Loucy (cell line): ENCODE data around the gene LASP1.

Experiments used
- H2AFZ ChIP-seq: fragments of 200-600 bp; sonication (generic); 2 replicates; pipeline ENCODE4 v1.6.0; 2016; ENCODE audit warnings: antibody characterized with exemption, mild to moderate bottlenecking, low read length, moderate library complexity
- H3F3A ChIP-seq: fragments of 200-600 bp; 2 replicates; pipeline ENCODE4 v1.6.0; 2016; ENCODE audit warnings: antibody characterized with exemption, low read depth, mild to moderate bottlenecking
- H3K27me3 ChIP-seq: fragments of 200-600 bp; sonication (generic); 2 replicates; pipeline ENCODE4 v1.6.1; 2014; ENCODE audit warnings: low read length, mild to moderate bottlenecking; ENCODE audit not compliant: insufficient read depth, poor library complexity, severe bottlenecking
- H3K36me3 ChIP-seq: fragments of 200-600 bp; sonication (generic); 2 replicates; pipeline ENCODE4 v1.6.1; 2016; ENCODE audit warnings: low read length; ENCODE audit not compliant: insufficient read depth
- H3K4me1 ChIP-seq: fragments of 200-600 bp; sonication (generic); 2 replicates; pipeline ENCODE4 v1.5.1; 2014; ENCODE audit warnings: low read length, mild to moderate bottlenecking; ENCODE audit not compliant: insufficient read depth, poor library complexity, severe bottlenecking
- H3K4me2 ChIP-seq: fragments of 200-600 bp; sonication (generic); 2 replicates; pipeline ENCODE4 v1.6.0; 2014; ENCODE audit warnings: antibody characterized with exemption, low read length, low read depth, mild to moderate bottlenecking; ENCODE audit not compliant: poor library complexity, severe bottlenecking
- H3K4me3 ChIP-seq: fragments of 200-600 bp; sonication (generic); 2 replicates; pipeline ENCODE4 v1.5.1; 2014; ENCODE audit warnings: low read length, mild to moderate bottlenecking, mixed read lengths; ENCODE audit not compliant: poor library complexity, severe bottlenecking
- H3K79me2 ChIP-seq: fragments of 200-600 bp; sonication (generic); 2 replicates; pipeline ENCODE4 v1.6.1; 2014; ENCODE audit warnings: low read length; ENCODE audit not compliant: insufficient read depth
- H3K9ac ChIP-seq: fragments of 200-600 bp; sonication (generic); 2 replicates; pipeline ENCODE4 v1.6.0; 2014; ENCODE audit warnings: mild to moderate bottlenecking, low read depth, low read length, moderate library complexity; ENCODE audit not compliant: poor library complexity, severe bottlenecking
- H3K9me2 ChIP-seq: fragments of 200-600 bp; sonication (generic); replicated peaks from 2 replicates; pipeline ENCODE4 v1.6.1; 2016; ENCODE audit warnings: low read depth, low read length, mixed read lengths
- H3K9me3 ChIP-seq: fragments of 200-600 bp; sonication (generic); 2 replicates; pipeline ENCODE4 v1.6.1; 2014; ENCODE audit warnings: mild to moderate bottlenecking, antibody characterized with exemption, low read length, low read depth; ENCODE audit not compliant: insufficient read depth
- H4K20me1 ChIP-seq: fragments of 200-600 bp; sonication (generic); 2 replicates; pipeline ENCODE4 v1.6.0; 2014; ENCODE audit warnings: antibody characterized with exemption, low read length, mild to moderate bottlenecking; ENCODE audit not compliant: insufficient read depth, poor library complexity, severe bottlenecking
- CTCF ChIP-seq: fragments of 200-600 bp; sonication (generic); conservative IDR thresholded peaks from 2 replicates; pipeline ENCODE4 v1.5.1; 2014; ENCODE audit warnings: mild to moderate bottlenecking, antibody characterized with exemption, low read length
- EZH2phosphoT487 ChIP-seq: fragments of 200-600 bp; IDR thresholded peaks from 2 replicates; pipeline ENCODE4 v1.6.1; 2018; ENCODE audit warnings: antibody characterized with exemption, mild to moderate bottlenecking, moderate library complexity, borderline replicate concordance

The LASP1 gene

DNA sequence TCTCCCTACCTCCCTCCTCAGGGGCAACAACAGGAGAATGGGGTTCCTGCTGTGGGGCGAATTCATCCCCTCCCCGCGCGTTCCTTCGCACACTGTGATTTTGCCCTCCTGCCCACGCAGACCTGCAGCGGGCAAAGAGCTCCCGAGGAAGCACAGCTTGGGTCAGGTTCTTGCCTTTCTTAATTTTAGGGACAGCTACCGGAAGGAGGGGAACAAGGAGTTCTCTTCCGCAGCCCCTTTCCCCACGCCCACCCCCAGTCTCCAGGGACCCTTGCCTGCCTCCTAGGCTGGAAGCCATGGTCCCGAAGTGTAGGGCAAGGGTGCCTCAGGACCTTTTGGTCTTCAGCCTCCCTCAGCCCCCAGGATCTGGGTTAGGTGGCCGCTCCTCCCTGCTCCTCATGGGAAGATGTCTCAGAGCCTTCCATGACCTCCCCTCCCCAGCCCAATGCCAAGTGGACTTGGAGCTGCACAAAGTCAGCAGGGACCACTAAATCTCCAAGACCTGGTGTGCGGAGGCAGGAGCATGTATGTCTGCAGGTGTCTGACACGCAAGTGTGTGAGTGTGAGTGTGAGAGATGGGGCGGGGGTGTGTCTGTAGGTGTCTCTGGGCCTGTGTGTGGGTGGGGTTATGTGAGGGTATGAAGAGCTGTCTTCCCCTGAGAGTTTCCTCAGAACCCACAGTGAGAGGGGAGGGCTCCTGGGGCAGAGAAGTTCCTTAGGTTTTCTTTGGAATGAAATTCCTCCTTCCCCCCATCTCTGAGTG, 49.6 kb downstream of the LASP1 start:
- Histone ChIP-seq H3K4me1 (peaks cover 6% of the 10 kb centered on the region), H3K9me2 (no peaks in the 10 kb centered on the region), H3K4me3 (no peak overlapping the region), H3K36me3 (peaks cover 65% of the 10 kb centered on the region; the same call in 1 of the 2 replicates), H3K79me2 (no peaks in the 10 kb centered on the region), H3K9ac (no peak overlapping the region), H3K4me2 (no peak overlapping the region), H3F3A (no peaks in the 10 kb centered on the region), H2AFZ (no peak overlapping the region), H4K20me1 (no peaks in the 10 kb centered on the region), H3K27me3 (no peaks in the 10 kb centered on the region), H3K9me3 (no peaks in the 10 kb centered on the region)
- TF ChIP-seq EZH2phosphoT487 (no peak), CTCF (no peak)

DNA sequence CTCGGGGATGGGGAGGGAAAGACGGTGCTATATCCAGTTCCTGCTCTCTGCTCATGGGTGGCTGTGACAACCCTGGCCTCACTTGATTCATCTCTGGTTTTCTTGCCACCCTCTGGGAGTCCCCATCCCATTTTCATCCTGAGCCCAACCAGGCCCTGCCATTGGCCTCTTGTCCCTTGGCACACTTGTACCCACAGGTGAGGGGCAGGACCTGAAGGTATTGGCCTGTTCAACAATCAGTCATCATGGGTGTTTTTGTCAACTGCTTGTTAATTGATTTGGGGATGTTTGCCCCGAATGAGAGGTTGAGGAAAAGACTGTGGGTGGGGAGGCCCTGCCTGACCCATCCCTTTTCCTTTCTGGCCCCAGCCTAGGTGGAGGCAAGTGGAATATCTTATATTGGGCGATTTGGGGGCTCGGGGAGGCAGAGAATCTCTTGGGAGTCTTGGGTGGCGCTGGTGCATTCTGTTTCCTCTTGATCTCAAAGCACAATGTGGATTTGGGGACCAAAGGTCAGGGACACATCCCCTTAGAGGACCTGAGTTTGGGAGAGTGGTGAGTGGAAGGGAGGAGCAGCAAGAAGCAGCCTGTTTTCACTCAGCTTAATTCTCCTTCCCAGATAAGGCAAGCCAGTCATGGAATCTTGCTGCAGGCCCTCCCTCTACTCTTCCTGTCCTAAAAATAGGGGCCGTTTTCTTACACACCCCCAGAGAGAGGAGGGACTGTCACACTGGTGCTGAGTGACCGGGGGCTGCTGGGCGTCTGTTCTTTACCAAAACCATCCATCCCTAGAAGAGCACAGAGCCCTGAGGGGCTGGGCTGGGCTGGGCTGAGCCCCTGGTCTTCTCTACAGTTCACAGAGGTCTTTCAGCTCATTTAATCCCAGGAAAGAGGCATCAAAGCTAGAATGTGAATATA, 50.8 kb downstream of the LASP1 start:
- Histone ChIP-seq H3K36me3 (peaks cover 54% of the 10 kb centered on the region; the same call in 1 of the 2 replicates), H3K9ac (no peak overlapping the region), H3F3A (no peaks in the 10 kb centered on the region), H3K4me1 (peaks cover 8% of the 10 kb centered on the region), H3K9me2 (no peaks in the 10 kb centered on the region), H2AFZ (no peak overlapping the region), H3K79me2 (no peaks in the 10 kb centered on the region), H4K20me1 (no peaks in the 10 kb centered on the region), H3K27me3 (no peaks in the 10 kb centered on the region), H3K9me3 (no peaks in the 10 kb centered on the region), H3K4me3 (no peak overlapping the region), H3K4me2 (no peak overlapping the region)
- no peak for TF ChIP-seq EZH2phosphoT487
- no peak for TF ChIP-seq CTCF

- Histone ChIP-seq H3K4me3 (no peak overlapping the region), H3K9me2 (no peaks in the 10 kb centered on the region), H3K9me3 (no peaks in the 10 kb centered on the region), H3K36me3 (peaks cover 44% of the 10 kb centered on the region; the same call in 1 of the 2 replicates), H3K4me2 (no peak overlapping the region), H3K79me2 (no peaks in the 10 kb centered on the region), H4K20me1 (no peaks in the 10 kb centered on the region), H3K27me3 (no peaks in the 10 kb centered on the region), H3F3A (no peaks in the 10 kb centered on the region), H2AFZ (no peak overlapping the region), H3K9ac (no peak overlapping the region), H3K4me1 (peaks cover 21% of the 10 kb centered on the region)
- TF ChIP-seq EZH2phosphoT487 = no peak
- TF ChIP-seq CTCF = no peak
Measured at GRCh38 chr17:38921756-38922411, 52.0 kb downstream of the LASP1 start.
